GM18498 (cell line): ENCODE results near the gene KIAA2012.
"Not testable (repeated sequence)": the region's sequence is repeated elsewhere in the genome, so short reads cannot be mapped to it uniquely, and the experiment has no call there.

Experiments
- ATAC-seq: cut with Tn5 transposase; IDR thresholded peaks from one replicate; pipeline ENCODE4 v1.9.1; 2021; ENCODE audit warnings: mild to moderate bottlenecking, moderate library complexity; ENCODE audit not compliant: unreplicated experiment

Gene KIAA2012

GRCh38 chr2:202113571-202114142, 40.6 kb downstream of the KIAA2012 start:
- no peak for ATAC-seq

DNA sequence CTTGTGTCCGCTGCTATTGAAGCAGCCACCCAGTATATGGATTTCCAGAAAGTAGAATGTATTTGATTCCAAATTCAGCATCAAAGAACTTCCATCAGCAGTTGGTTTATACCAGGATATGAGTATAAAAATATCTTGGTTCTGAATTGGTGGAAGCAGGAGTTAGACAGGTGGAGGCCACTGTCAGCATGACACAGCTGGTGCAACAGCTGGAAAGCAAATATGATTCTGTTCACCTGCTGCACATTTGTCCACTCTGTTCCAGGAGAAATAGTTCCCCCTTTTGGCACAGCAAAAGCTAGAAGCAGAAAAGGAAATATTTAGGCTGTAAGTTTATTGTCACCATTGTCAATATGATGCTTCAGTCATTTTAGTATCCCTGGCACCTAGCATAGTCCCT, 41.2 kb downstream of the KIAA2012 start:
- ATAC-seq = no peak

DNA sequence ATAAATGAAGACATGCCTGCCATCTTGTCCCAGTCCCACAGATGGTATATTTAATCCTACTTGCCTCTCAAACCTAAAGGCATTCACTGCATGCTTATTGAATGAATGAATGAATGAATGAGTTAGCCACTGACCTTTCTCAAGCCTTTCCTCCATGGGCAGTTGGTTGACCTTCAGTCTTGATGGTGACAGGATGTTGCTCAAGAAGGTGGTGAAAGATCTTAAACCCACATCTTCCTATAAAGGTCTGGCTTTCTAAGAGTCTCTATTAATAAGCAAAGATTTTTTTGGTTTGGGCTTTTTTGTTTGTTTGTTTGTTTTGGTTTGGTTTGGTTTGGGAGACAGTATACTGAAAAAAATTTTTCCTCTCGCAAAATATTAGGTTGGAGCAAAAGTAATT, 41.7 kb downstream of the KIAA2012 start:
- ATAC-seq = no peak

DNA sequence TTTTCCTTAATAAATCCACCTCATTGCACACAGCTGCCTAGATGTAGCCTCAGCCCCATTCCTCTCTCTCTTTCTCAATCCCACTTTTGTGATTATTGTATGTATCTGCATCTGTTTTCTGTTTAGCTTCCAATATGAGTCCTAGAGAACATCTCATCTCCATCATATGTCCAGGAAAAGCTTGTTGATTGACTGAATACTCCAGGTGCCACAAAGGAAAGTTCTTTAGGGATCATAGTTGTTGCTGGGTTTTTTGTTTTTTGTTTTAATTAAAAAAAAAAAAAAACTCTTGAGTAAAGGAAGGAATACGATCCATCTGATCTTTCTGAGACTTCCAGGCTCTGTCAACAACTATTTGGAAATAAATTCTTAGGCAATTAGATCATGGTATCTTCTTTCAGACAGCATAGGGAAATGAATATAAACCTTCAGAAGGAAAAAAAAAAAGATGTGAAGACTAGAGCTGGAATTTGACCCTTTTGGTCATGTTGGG, 42.5 kb downstream of the KIAA2012 start:
- ATAC-seq = no peak

GRCh38 chr2:202116691-202117090, 43.6 kb downstream of the KIAA2012 start:
- no peak for ATAC-seq

- no peak for ATAC-seq
These were observed 45.1 kb downstream of the KIAA2012 start for GRCh38 chr2:202118168-202118567.

DNA sequence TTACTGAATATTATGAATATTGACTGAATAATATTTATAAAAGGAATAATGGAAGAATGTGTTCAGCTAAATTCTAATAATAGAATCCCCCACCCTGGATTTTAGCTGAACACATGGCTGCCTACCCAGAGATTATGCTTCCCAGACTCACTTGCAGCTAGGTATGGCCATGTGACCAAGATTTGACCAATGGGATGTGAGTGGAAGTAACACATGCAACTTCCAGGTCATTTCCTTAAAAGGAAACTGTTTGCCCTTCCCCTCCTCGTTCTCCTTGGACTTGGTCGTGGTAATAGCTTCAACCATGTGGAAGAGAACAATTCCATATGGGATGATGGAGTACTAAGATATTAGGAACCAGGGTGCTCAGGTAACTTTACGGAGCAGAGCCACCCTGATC, 47.8 kb downstream of the KIAA2012 start:
- no peak for ATAC-seq

DNA sequence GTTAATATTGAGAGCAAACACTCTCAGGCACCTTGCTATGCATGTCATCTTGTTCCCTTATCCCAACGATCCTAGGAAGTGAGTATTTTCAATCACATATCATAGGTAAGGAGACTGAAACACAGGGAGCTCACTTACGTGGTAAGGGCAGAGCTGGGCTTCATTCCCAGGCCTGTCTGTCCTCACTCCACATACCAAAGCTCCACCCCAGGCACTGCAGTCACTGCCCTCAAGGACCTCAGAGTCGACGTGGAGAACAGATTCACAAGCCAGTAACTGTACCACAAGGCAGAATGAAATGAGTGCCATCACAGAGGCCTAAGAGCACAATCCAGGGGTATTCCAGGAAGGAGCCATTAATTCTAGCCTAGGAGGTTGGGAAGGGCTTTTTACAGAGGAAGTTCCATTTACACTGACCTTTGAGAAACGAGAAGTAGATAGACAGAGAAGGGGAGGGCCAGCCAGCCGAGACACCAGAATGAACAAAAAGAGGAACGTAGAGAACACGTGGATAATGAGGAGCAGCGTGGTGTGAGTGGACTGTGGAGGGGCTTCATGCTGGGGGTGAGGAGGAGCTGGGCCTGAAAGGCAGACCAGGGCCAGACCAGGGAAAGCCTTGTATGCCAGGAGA, 48.6 kb downstream of the KIAA2012 start:
- no peak for ATAC-seq

DNA sequence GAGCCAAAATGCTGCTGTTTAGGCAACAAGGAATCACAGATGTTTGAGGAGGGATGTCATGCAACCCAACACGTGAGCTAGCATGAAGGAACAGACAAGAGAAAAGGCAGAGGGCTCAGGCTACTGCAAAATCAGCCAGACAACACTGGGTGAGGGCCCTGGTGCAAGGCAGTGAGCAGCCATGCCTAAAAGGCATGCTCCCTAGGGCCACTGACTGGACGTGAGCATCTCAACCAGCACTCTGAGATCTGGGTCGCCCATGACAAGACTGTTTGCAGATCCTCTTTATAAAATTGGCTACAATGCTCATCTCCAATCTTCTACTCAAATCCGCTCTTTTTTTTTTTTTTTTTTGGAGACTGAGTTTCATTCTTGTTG, 49.1 kb downstream of the KIAA2012 start:
- no peak for ATAC-seq

GRCh38 chr2:202122980-202123720, 50.1 kb downstream of the KIAA2012 start:
- no peak for ATAC-seq

- no peak for ATAC-seq
These were observed 51.2 kb downstream of the KIAA2012 start for GRCh38 chr2:202124286-202124685.

- no peak for ATAC-seq
These were observed 54.8 kb downstream of the KIAA2012 start for GRCh38 chr2:202127687-202128331.

DNA sequence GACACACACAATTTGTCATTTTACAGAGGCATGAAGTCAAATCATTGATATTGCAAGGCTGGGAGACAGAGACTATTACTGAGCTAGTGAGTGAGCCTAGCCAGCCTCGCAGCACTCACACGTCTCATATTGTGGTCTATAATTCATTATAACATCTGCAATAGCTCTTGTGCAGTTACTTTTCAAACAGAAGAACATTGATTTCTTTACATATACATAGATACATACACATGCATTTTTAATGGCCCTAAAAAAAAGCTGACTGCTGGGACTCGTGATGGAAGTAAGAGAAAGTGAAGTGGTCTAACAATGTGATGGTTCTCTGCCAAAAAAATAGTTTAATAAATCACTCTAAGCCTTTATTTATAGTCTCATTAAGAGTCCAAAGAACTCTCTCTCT, 56.8 kb downstream of the KIAA2012 start:
- no peak for ATAC-seq

- ATAC-seq = no peak
These were observed 60.3 kb downstream of the KIAA2012 start for GRCh38 chr2:202133200-202133908.

DNA sequence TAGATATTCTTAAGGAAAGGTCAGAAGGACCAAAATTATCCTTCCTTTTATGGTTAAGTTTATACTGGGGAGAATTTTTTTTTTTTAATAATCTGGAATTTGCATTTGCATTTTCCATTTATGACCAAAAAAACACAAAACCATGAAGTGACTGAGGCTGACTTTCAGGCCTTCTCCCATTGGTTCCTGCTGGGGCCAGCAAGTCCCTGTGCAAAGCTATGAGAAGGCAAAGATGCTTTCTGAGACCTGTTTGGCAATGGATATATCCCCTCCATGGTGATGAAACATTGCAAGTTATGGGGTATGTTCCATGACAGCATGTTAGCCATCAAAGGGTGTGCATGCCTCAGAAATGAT, 60.8 kb downstream of the KIAA2012 start:
- no peak for ATAC-seq

- ATAC-seq = no peak
These were observed 62.2 kb downstream of the KIAA2012 start for GRCh38 chr2:202135091-202135874.

DNA sequence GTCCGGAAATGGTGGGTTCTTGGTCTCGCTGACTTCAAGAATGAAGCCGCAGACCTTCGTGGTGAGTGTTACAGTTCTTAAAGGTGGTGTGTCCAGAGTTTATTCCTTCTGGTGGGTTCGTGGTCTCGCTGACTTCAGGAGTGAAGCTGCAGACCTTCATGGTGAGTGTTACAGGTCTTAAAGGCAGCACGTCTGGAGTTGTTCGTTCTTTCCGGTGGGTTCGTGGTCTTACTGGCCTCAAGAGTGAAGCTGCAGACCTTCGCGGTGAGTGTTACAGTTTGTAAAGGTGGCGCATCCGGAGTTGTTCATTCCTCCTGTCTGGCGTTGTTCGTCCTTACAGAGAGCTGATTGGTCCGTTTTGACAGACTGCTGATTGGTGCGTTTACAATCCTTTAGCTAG, 63.0 kb downstream of the KIAA2012 start:
- ATAC-seq = not testable (repeated sequence)

DNA sequence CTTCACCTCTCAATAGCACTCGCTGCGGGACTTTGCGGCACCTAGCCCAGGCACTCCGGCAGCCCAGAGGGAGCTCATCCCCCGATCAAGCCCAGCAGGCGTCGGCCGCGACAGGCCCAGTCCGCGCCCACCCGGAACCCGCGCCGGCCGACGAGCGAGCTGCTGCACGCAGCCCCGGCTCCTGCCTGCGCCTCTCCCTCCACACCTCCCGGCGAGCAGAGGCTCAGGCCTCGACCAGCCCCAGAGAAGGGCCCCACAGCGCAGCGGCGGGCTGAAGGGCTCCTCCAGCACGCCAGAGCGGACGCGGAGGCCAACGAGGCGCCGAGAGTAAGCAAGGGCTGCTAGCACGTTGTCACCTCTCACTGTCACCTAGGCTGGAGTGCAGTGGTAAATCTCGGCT, 63.5 kb downstream of the KIAA2012 start:
- ATAC-seq = no peak

GRCh38 chr2:202140522-202141252, 67.6 kb downstream of the KIAA2012 start:
- ATAC-seq = no peak
